ENCODE data around the gene PRKCH. TPM values are rescaled to one million over a fixed set of nuclear protein-coding genes. Genes with fewer than 3 reads are reported as not detected.

PRKCH gene
- total and polyA plus RNA-seq, 2 of the 13 experiments (the other 11 are each of a cell fraction or from before 2014, with no cell fraction given), result 0.48 to 1.3 TPM

- TF ChIP-seq ZBTB7B (CRISPR knock-in tag; IDR thresholded peaks at IDR 0.05) (peak; percentile 56; the same call in 1 of the 2 replicates), ZNF343 (CRISPR knock-in tag; IDR thresholded peaks at IDR 0.05) (no peak), ARID4A (CRISPR knock-in tag; IDR thresholded peaks at IDR 0.05; ENCODE audit: borderline replicate concordance) (peak; percentile 68; the same call in 1 of the 2 replicates), THYN1 (CRISPR knock-in tag; IDR thresholded peaks at IDR 0.05; ENCODE audit: borderline replicate concordance, low read depth) (no peak), NCOA5 (CRISPR knock-in tag; IDR thresholded peaks at IDR 0.05) (no peak), BRD4 (CRISPR knock-in tag; IDR thresholded peaks at IDR 0.05) (peak; percentile 67; the same call in 1 of the 2 replicates), ZNF441 (CRISPR knock-in tag; IDR thresholded peaks at IDR 0.05; ENCODE audit: borderline replicate concordance) (0 out of 2 replicates have a peak, but pooled peaks have one; percentile 44), HOXA9 (CRISPR knock-in tag; IDR thresholded peaks at IDR 0.05; ENCODE audit: borderline replicate concordance) (no peak), TCF7 (IDR thresholded peaks at IDR 0.05; ENCODE audit: low read depth) (no peak; the same call in 1 of the 2 replicates), ZC3H13 (CRISPR knock-in tag; IDR thresholded peaks at IDR 0.05) (no peak), TRIM24 (CRISPR knock-in tag; IDR thresholded peaks at IDR 0.05) (no peak), MBNL3 (CRISPR knock-in tag; conservative IDR thresholded peaks at IDR 0.05) (no peak), ZSCAN29 (CRISPR knock-in tag; conservative IDR thresholded peaks at IDR 0.05) (no peak; the same call in 1 of the 2 replicates), ZNF589 (CRISPR knock-in tag; conservative IDR thresholded peaks at IDR 0.05) (no peak), NAIF1 (CRISPR knock-in tag; IDR thresholded peaks at IDR 0.05; ENCODE audit: borderline replicate concordance) (no peak), HINFP (CRISPR knock-in tag; IDR thresholded peaks at IDR 0.05; ENCODE audit: low read depth) (peak; percentile 50; the same call in 1 of the 2 replicates), ARID3A (IDR thresholded peaks at IDR 0.05; ENCODE audit: low read depth, low read length) (no peak; the same call in 1 of the 2 replicates), MXI1 (IDR thresholded peaks at IDR 0.05; ENCODE audit: borderline replicate concordance, low read depth, low read length) (peak; percentile 73; the same call in 2 of the 3 replicates), FOXO1 (CRISPR knock-in tag; IDR thresholded peaks at IDR 0.05) (peak; percentile 72; the same call in 1 of the 2 replicates), MTF2 (CRISPR knock-in tag; IDR thresholded peaks at IDR 0.05; ENCODE audit: borderline replicate concordance) (no peak), NR3C1 (CRISPR knock-in tag; IDR thresholded peaks at IDR 0.05) (no peak), RFX5 (IDR thresholded peaks at IDR 0.05; ENCODE audit: low read depth, low read length) (no peak), KMT2A (CRISPR knock-in tag; IDR thresholded peaks at IDR 0.05) (0 out of 2 replicates have a peak, but pooled peaks have one; percentile 40), ZNF33A (CRISPR knock-in tag; IDR thresholded peaks at IDR 0.05; ENCODE audit: borderline replicate concordance) (0 out of 2 replicates have a peak, but pooled peaks have one; percentile 64)
These were observed 240.4 kb downstream of the PRKCH start (continued) for GRCh38 chr14:61561657-61562276.
